ENCODE measurements around the gene CLNK.

Gene CLNK

GRCh38 chr4:10470505-10470904, 214.1 kb downstream of the CLNK start:
- H3K27ac ChIP-seq (ENCODE audit: insufficient read depth, low read depth, low read length, poor library complexity, severe bottlenecking), result no peak overlapping the region
- no peaks in the 10 kb centered on the region for H3K36me3 ChIP-seq (ENCODE audit: control insufficient read depth, insufficient read depth, low read length)
- 94% methylated on average over 5 of the region's 5 CpGs for WGBS, 2 experiments
- H3K4me3 ChIP-seq (ENCODE audit: insufficient read depth, low read depth, low read length), result no peak overlapping the region
- no peaks in the 10 kb centered on the region for H3K27me3 ChIP-seq (ENCODE audit: control insufficient read depth, insufficient read depth, low read length, poor library complexity, severe bottlenecking)
- no peaks in the 10 kb centered on the region for H3K4me1 ChIP-seq (ENCODE audit: control insufficient read depth, insufficient read depth, low read length)
- H3K9me3 ChIP-seq (ENCODE audit: control insufficient read depth, low read length), result no peaks in the 10 kb centered on the region

- Histone ChIP-seq H3K27me3 (ENCODE audit: control insufficient read depth, insufficient read depth, low read length, poor library complexity, severe bottlenecking) (peaks cover 22% of the 10 kb centered on the region), H3K9me3 (ENCODE audit: control insufficient read depth, low read length) (no peaks in the 10 kb centered on the region), H3K4me3 (ENCODE audit: insufficient read depth, low read depth, low read length) (no peak overlapping the region), H3K27ac (ENCODE audit: insufficient read depth, low read depth, low read length, poor library complexity, severe bottlenecking) (no peak overlapping the region), H3K4me1 (ENCODE audit: control insufficient read depth, insufficient read depth, low read length) (peaks cover 4% of the 10 kb centered on the region), H3K36me3 (ENCODE audit: control insufficient read depth, insufficient read depth, low read length) (no peaks in the 10 kb centered on the region)
- WGBS, 2 experiments, result 93 to 96% methylated on average over 4 to 5 of the region's 5 CpGs
Measured at GRCh38 chr4:10466161-10466560, 218.4 kb downstream of the CLNK start.

- 90 to 94% methylated on average over 4 of the region's 4 CpGs for WGBS, 2 experiments
- H3K9me3 ChIP-seq (ENCODE audit: control insufficient read depth, low read length), result no peaks in the 10 kb centered on the region
- no peak overlapping the region for H3K4me3 ChIP-seq (ENCODE audit: insufficient read depth, low read depth, low read length)
- H3K27ac ChIP-seq (ENCODE audit: insufficient read depth, low read depth, low read length, poor library complexity, severe bottlenecking), result no peak overlapping the region
- no peaks in the 10 kb centered on the region for H3K36me3 ChIP-seq (ENCODE audit: control insufficient read depth, insufficient read depth, low read length)
- H3K27me3 ChIP-seq (ENCODE audit: control insufficient read depth, insufficient read depth, low read length, poor library complexity, severe bottlenecking), result peaks cover 55% of the 10 kb centered on the region
- peaks cover 4% of the 10 kb centered on the region for H3K4me1 ChIP-seq (ENCODE audit: control insufficient read depth, insufficient read depth, low read length)
Measured at GRCh38 chr4:10462876-10463275, 221.7 kb downstream of the CLNK start.

GRCh38 chr4:10461850-10462400, 222.6 kb downstream of the CLNK start:
- Histone ChIP-seq H3K27ac (ENCODE audit: insufficient read depth, low read depth, low read length, poor library complexity, severe bottlenecking) (no peak overlapping the region), H3K4me1 (ENCODE audit: control insufficient read depth, insufficient read depth, low read length) (peaks cover 4% of the 10 kb centered on the region), H3K4me3 (ENCODE audit: insufficient read depth, low read depth, low read length) (peak overlapping the region; percentile 34), H3K36me3 (ENCODE audit: control insufficient read depth, insufficient read depth, low read length) (no peaks in the 10 kb centered on the region), H3K9me3 (ENCODE audit: control insufficient read depth, low read length) (no peaks in the 10 kb centered on the region), H3K27me3 (ENCODE audit: control insufficient read depth, insufficient read depth, low read length, poor library complexity, severe bottlenecking) (peaks cover 63% of the 10 kb centered on the region)
- 78 to 79% methylated on average over 27 of the region's 27 CpGs for WGBS, 2 experiments

- H3K4me3 ChIP-seq (ENCODE audit: insufficient read depth, low read depth, low read length), result peak overlapping the region; percentile 34
- H3K4me1 ChIP-seq (ENCODE audit: control insufficient read depth, insufficient read depth, low read length), result peaks cover 4% of the 10 kb centered on the region
- WGBS, 2 experiments, result 9 to 10% methylated on average over 72 of the region's 72 CpGs
- H3K27me3 ChIP-seq (ENCODE audit: control insufficient read depth, insufficient read depth, low read length, poor library complexity, severe bottlenecking), result peaks cover 63% of the 10 kb centered on the region
- no peaks in the 10 kb centered on the region for H3K36me3 ChIP-seq (ENCODE audit: control insufficient read depth, insufficient read depth, low read length)
- no peaks in the 10 kb centered on the region for H3K9me3 ChIP-seq (ENCODE audit: control insufficient read depth, low read length)
- H3K27ac ChIP-seq (ENCODE audit: insufficient read depth, low read depth, low read length, poor library complexity, severe bottlenecking), result no peak overlapping the region
Measured at GRCh38 chr4:10461091-10461849, 223.3 kb downstream of the CLNK start.

- Histone ChIP-seq H3K4me3 (ENCODE audit: insufficient read depth, low read depth, low read length) (no peak overlapping the region), H3K9me3 (ENCODE audit: control insufficient read depth, low read length) (no peaks in the 10 kb centered on the region), H3K27me3 (ENCODE audit: control insufficient read depth, insufficient read depth, low read length, poor library complexity, severe bottlenecking) (peaks cover 63% of the 10 kb centered on the region), H3K27ac (ENCODE audit: insufficient read depth, low read depth, low read length, poor library complexity, severe bottlenecking) (no peak overlapping the region), H3K36me3 (ENCODE audit: control insufficient read depth, insufficient read depth, low read length) (no peaks in the 10 kb centered on the region), H3K4me1 (ENCODE audit: control insufficient read depth, insufficient read depth, low read length) (peaks cover 4% of the 10 kb centered on the region)
- 88 to 92% methylated on average over 11 of the region's 11 CpGs for WGBS, 2 experiments
Measured at GRCh38 chr4:10460313-10461047, 224.1 kb downstream of the CLNK start.

GRCh38 chr4:10459305-10459704, 225.3 kb downstream of the CLNK start:
- H3K27ac ChIP-seq (ENCODE audit: insufficient read depth, low read depth, low read length, poor library complexity, severe bottlenecking), result no peak overlapping the region
- H3K36me3 ChIP-seq (ENCODE audit: control insufficient read depth, insufficient read depth, low read length), result peaks cover 1% of the 10 kb centered on the region
- no peaks in the 10 kb centered on the region for H3K9me3 ChIP-seq (ENCODE audit: control insufficient read depth, low read length)
- peaks cover 63% of the 10 kb centered on the region for H3K27me3 ChIP-seq (ENCODE audit: control insufficient read depth, insufficient read depth, low read length, poor library complexity, severe bottlenecking)
- WGBS, 2 experiments, result 87% methylated on average over 8 of the region's 8 CpGs
- peaks cover 7% of the 10 kb centered on the region for H3K4me1 ChIP-seq (ENCODE audit: control insufficient read depth, insufficient read depth, low read length)
- no peak overlapping the region for H3K4me3 ChIP-seq (ENCODE audit: insufficient read depth, low read depth, low read length)

- Histone ChIP-seq H3K9me3 (ENCODE audit: control insufficient read depth, low read length) (no peaks in the 10 kb centered on the region), H3K27me3 (ENCODE audit: control insufficient read depth, insufficient read depth, low read length, poor library complexity, severe bottlenecking) (peaks cover 61% of the 10 kb centered on the region), H3K4me1 (ENCODE audit: control insufficient read depth, insufficient read depth, low read length) (peaks cover 7% of the 10 kb centered on the region), H3K4me3 (ENCODE audit: insufficient read depth, low read depth, low read length) (no peak overlapping the region), H3K27ac (ENCODE audit: insufficient read depth, low read depth, low read length, poor library complexity, severe bottlenecking) (no peak overlapping the region), H3K36me3 (ENCODE audit: control insufficient read depth, insufficient read depth, low read length) (peaks cover 6% of the 10 kb centered on the region)
- WGBS, 2 experiments, result 56 to 59% methylated on average over 13 of the region's 13 CpGs
Measured at GRCh38 chr4:10458177-10458576, 226.4 kb downstream of the CLNK start.

GRCh38 chr4:10457255-10457801, 227.2 kb downstream of the CLNK start, which contains the start of gene ZNF518B:
ZNF518B (minus strand) TSS chr4:10457426; CDS start chr4:10446328, 11,098 bp downstream.
- no peak within 1 kb of the TSS for H3K27ac ChIP-seq (ENCODE audit: insufficient read depth, low read depth, low read length, poor library complexity, severe bottlenecking)
- H3K27me3 ChIP-seq (ENCODE audit: control insufficient read depth, insufficient read depth, low read length, poor library complexity, severe bottlenecking), result peaks cover 53% of the 10 kb centered on the region
- WGBS, 2 experiments, result 3% methylated on average over 60 of the region's 60 CpGs
- peaks cover 15% of the 10 kb centered on the region for H3K36me3 ChIP-seq (ENCODE audit: control insufficient read depth, insufficient read depth, low read length)
- peaks cover 7% of the 10 kb centered on the region for H3K4me1 ChIP-seq (ENCODE audit: control insufficient read depth, insufficient read depth, low read length)
- H3K9me3 ChIP-seq (ENCODE audit: control insufficient read depth, low read length), result no peaks in the 10 kb centered on the region
- peak within 1 kb of the TSS; percentile 56 for H3K4me3 ChIP-seq (ENCODE audit: insufficient read depth, low read depth, low read length)
